Liver (tissue), 3 donors: ENCODE measurements around the gene RRP1.

Experiments
- ATF3 ChIP-seq: IDR thresholded peaks from 2 replicates; pipeline ENCODE4 v1.6.1; 2016; ENCODE audit warnings: antibody characterized with exemption
- CTCF ChIP-seq: fragments of 150-350 bp; IDR thresholded peaks from 2 replicates; pipeline ENCODE4 v1.5.1; 2017; ENCODE audit warnings: improper control_type of control experiment, low read depth, low read length; ENCODE audit not compliant: missing input control
- FOXA1 ChIP-seq: IDR thresholded peaks from 2 replicates; pipeline ENCODE4 v1.6.1; 2016; ENCODE audit warnings: antibody characterized with exemption
- JUND ChIP-seq, 2 donors: IDR thresholded peaks; 2 replicates each; pipeline ENCODE4 v1.6.1; 2016; ENCODE audit warnings: antibody characterized with exemption in 2 of 2
- MAX ChIP-seq: IDR thresholded peaks from 2 replicates; pipeline ENCODE4 v1.6.1; 2016; ENCODE audit warnings: antibody characterized with exemption
- RAD21 ChIP-seq, 2 donors: IDR thresholded peaks; 2 replicates each; pipeline ENCODE4 v1.6.1; 2016; ENCODE audit warnings: antibody characterized with exemption in 2 of 2, mild to moderate bottlenecking in 2 of 2
- REST ChIP-seq: IDR thresholded peaks from 2 replicates; pipeline ENCODE4 v1.6.1; 2016; ENCODE audit warnings: antibody characterized with exemption, mild to moderate bottlenecking
- RXRA ChIP-seq, 2 donors: IDR thresholded peaks; 2 replicates each; pipeline ENCODE4 v1.6.1; 2017 to 2018; ENCODE audit warnings: antibody characterized with exemption in 2 of 2, mild to moderate bottlenecking in 1 of 2
- SP1 ChIP-seq: IDR thresholded peaks from 2 replicates; pipeline ENCODE4 v1.6.1; 2018; ENCODE audit warnings: antibody characterized with exemption, mild to moderate bottlenecking
- YY1 ChIP-seq: IDR thresholded peaks from 2 replicates; pipeline ENCODE4 v1.6.1; 2016; ENCODE audit warnings: antibody characterized with exemption, mild to moderate bottlenecking
- ZBTB33 ChIP-seq: IDR thresholded peaks from 2 replicates; pipeline ENCODE4 v1.6.1; 2016; ENCODE audit warnings: antibody characterized with exemption
- donor health status: healthy.
- donor health status: healthy.

- TF ChIP-seq CTCF (no peak), YY1 (no peak), ZBTB33 (no peak), RAD21 (IDR thresholded peaks at IDR 0.05) (no peak), JUND (IDR thresholded peaks at IDR 0.05) (no peak), RXRA (IDR thresholded peaks at IDR 0.05) (no peak), MAX (no peak), REST (no peak), SP1 (no peak), ATF3 (no peak), FOXA1 (no peak)
Measured at GRCh38 chr21:43779660-43780059, 9.7 kb upstream of the RRP1 start.
